Mesodermal cell (in vitro differentiated cells): Measurements from ENCODE around the gene DIP2C.

Experiments
- H3K27ac ChIP-seq: 2 replicates; pipeline ENCODE4 v1.7.0; 2013; ENCODE audit warnings: mild to moderate bottlenecking, low read depth, low read length, moderate library complexity; ENCODE audit not compliant: severe bottlenecking
- H3K36me3 ChIP-seq: 2 replicates; pipeline ENCODE4 v1.7.1; 2013; ENCODE audit warnings: mild to moderate bottlenecking, low read length, moderate library complexity; ENCODE audit not compliant: control insufficient read depth, insufficient read depth
- H3K4me1 ChIP-seq: one replicate; pipeline ENCODE4 v1.7.1; 2013; ENCODE audit warnings: mild to moderate bottlenecking, low read length; ENCODE audit not compliant: insufficient read depth, control insufficient read depth, poor library complexity, severe bottlenecking
- H3K4me3 ChIP-seq: 2 replicates; pipeline ENCODE4 v1.7.0; 2013; ENCODE audit warnings: low read length, control low read depth, mild to moderate bottlenecking; ENCODE audit not compliant: insufficient read depth, poor library complexity, severe bottlenecking; ENCODE audit errors: extremely low read depth
- H3K9me3 ChIP-seq: 2 replicates; pipeline ENCODE4 v1.7.1; 2013; ENCODE audit warnings: mild to moderate bottlenecking, low read length, moderate library complexity; ENCODE audit not compliant: control insufficient read depth
- WGBS, 2 experiments: methylation state at CpG; one replicate each; pipeline ENCODE4 v1.1.5; 2013; ENCODE audit warnings: missing lambda C conversion rate in 2 of 2; ENCODE audit not compliant: insufficient coverage in 2 of 2; 5-methylcytosine and 5-hydroxymethylcytosine counted together

The DIP2C gene

DNA sequence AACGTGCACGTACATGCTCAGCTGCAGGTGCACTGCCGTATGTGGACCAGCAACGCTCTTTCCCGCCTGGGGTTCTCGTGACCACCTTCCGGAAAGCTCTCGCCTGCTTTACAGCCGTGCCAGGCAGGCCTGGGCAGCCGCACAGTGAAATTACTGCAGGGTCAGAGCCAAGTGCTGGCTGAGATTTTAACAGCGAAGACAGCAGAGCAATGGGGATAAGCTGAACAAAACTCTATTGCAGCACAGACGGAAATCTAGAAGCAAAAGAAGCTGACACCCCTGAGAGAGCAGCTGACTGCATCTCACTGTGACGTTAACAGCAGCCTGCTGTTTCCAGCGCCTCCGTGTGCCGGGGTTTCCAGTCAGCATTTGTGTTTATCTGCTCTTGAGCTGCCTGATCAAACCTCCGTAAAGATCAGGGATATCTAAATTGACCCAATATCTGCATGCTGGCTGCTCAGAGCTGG lies 179.0 kb downstream of the DIP2C start:
- WGBS, 2 experiments = 94 to 95% methylated on average over 17 of the region's 17 CpGs

DNA sequence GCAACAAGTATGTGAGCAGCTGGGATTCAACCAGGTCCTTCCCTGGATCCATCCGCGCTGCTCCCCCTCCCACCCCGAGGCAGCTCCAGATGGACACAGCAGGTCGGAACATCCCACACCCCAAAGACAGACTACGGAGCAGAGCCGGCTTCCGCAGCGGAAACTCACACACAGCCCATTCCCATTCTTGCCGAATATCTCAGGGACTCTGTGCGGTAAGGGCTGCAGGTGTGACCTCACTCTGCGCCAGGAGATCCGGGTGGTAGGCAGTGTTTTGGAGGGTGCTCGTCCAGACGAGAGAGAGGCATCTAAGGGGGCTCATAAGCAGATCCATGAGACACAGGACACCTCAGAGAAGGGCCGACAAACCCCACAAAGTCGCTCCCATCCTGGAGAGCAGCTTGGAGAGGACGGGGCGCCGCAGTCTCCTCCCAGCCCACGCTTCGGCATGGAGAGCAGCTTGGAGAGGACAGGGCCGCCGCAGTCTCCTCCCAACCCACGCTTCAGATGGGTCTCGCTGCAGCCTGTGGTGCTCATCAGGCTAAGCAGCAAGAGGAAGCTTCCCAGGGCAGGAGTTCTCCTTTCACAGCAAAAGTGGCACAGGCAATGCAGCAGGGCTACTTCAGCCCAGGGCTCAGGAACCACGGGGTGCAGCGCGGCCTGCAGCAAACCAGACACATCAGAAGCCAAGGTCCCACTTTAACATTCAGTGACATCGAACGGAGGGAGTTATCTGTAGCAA lies 179.9 kb downstream of the DIP2C start:
- peaks cover 4% of the 10 kb centered on the region for H3K4me1 ChIP-seq
- WGBS, 2 experiments = 95 to 96% methylated on average over 28 to 30 of the region's 30 CpGs
- no peaks in the 10 kb centered on the region for H3K9me3 ChIP-seq
- peaks cover 4% of the 10 kb centered on the region for H3K36me3 ChIP-seq
- H3K27ac ChIP-seq = no peak overlapping the region
- H3K4me3 ChIP-seq = no peak overlapping the region

More for the DNA sequence above, 179.0 kb downstream of the DIP2C start:
- peaks cover 4% of the 10 kb centered on the region for H3K4me1 ChIP-seq
- H3K4me3 ChIP-seq = no peak overlapping the region
- H3K36me3 ChIP-seq = peaks cover 4% of the 10 kb centered on the region
- no peak overlapping the region for H3K27ac ChIP-seq
- no peaks in the 10 kb centered on the region for H3K9me3 ChIP-seq

DNA sequence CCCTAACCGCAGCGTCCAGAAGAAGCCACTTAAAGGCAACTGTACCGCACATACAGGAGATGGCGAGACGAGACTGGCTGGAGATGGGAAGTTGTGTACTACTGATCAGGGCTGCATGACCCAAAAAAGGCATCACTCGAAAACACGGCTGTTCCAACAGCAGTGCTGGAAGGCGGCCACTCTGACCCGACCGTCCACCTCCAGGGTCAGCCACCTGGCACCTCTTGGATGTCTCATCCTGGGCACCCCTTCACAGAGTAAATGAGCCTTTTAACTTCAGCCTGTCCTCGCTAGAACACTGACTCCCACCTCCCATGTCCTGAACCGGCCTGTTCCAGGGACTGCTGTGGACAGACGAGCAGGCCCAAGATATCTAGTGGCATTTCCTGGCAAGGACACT lies 180.7 kb downstream of the DIP2C start:
- no peak overlapping the region for H3K4me3 ChIP-seq
- H3K9me3 ChIP-seq = no peaks in the 10 kb centered on the region
- H3K4me1 ChIP-seq = peaks cover 4% of the 10 kb centered on the region
- WGBS, 2 experiments = 96 to 99% methylated on average over 13 of the region's 13 CpGs
- peaks cover 4% of the 10 kb centered on the region for H3K36me3 ChIP-seq
- H3K27ac ChIP-seq = no peak overlapping the region

DNA sequence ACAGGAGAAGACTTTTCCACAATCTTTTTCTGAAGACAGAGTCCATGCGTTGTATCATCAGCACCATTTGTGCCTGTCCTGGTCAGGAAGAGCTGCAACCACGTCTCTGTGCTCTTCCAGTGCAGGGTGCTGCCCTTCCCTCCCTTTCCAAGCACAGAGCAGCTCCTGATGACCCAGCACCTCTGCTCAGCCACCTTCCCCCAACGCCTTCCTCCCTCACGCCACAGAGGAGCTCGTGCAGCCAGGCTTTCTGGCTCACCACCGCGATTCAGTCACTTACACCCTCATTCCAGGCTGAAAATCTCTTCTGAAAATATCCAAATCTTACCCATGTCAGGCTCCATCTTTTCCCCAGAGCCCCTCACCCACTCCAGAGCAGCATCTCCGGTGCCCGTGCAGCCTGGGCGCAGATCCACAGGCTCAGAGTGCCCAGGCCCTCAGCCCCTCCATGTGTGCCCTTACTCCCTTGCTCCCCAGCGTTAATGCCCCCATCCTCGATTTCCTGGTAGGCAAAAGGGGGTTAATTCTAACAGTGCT lies 181.5 kb downstream of the DIP2C start:
- no peak overlapping the region for H3K27ac ChIP-seq
- 90 to 97% methylated on average over 11 to 12 of the region's 12 CpGs for WGBS, 2 experiments
- H3K4me1 ChIP-seq = peaks cover 4% of the 10 kb centered on the region
- no peaks in the 10 kb centered on the region for H3K9me3 ChIP-seq
- no peak overlapping the region for H3K4me3 ChIP-seq
- no peaks in the 10 kb centered on the region for H3K36me3 ChIP-seq

DNA sequence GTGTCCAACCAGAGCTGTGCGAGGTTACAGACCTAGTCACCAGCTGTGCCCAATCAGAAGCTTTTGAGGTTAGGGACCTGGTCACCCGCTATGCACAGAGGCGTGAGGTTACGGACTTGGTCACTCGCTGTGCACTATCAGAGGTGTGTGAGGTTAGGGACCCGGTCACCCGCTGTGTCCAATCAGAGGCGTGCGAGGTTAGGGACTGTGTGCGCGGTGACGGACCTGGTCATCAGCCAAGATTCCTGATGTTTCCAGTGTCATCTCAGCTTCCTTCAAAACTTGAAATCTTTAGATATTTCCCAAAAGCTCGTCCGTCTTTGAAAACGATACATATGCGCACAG lies 182.1 kb downstream of the DIP2C start:
- no peak overlapping the region for H3K27ac ChIP-seq

DNA sequence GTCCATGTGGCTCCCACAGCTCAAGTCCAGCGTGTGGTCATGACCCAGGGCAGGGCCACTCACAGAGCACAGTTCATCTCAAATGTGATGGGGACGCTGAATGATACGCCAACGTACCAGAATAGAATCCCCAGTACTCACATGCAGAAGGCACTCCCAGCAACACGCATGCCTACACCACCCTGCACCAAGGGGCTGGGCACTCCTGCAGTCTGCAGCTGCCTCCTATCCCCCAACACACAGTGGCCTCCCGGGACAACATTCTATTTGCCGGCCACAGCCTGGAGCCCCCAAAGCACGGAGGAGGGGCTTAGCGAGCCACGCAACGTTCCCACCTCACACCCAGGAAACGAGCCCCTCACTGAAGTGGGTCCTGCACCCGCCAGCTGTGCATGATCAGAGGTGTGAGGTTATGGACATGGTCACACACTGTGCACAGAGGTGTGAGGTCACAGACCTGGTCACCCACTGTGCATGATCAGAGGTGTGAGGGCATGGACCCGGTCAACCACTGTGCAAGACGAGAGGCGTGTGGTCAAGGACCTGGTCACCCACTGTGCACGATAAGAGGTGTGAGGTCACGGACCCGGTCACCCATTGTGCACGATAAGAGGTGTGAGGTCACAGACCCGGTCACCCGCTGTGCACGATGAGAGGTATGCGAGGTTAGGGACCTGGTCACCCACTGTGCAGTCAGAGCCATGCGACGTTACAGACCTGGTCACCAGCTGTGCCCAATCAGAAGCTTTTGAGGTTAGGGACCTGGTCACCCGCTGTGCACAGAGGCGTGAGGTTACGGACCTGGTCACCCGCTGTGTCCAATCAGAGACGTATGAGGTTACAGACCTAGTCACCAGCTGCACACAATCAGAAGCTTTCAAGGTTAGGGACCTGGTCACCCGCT lies 182.8 kb downstream of the DIP2C start:
- Histone ChIP-seq H3K36me3 (no peaks in the 10 kb centered on the region), H3K4me1 (peaks cover 4% of the 10 kb centered on the region), H3K4me3 (no peak overlapping the region), H3K9me3 (no peaks in the 10 kb centered on the region), H3K27ac (no peak overlapping the region)
- 90 to 92% methylated on average over 24 to 31 of the region's 32 CpGs for WGBS, 2 experiments

More for the DNA sequence above, 182.1 kb downstream of the DIP2C start:
- no peak overlapping the region for H3K4me3 ChIP-seq
- peaks cover 4% of the 10 kb centered on the region for H3K4me1 ChIP-seq
- H3K36me3 ChIP-seq = no peaks in the 10 kb centered on the region
- 91 to 94% methylated on average over 16 of the region's 16 CpGs for WGBS, 2 experiments
- H3K9me3 ChIP-seq = no peaks in the 10 kb centered on the region

DNA sequence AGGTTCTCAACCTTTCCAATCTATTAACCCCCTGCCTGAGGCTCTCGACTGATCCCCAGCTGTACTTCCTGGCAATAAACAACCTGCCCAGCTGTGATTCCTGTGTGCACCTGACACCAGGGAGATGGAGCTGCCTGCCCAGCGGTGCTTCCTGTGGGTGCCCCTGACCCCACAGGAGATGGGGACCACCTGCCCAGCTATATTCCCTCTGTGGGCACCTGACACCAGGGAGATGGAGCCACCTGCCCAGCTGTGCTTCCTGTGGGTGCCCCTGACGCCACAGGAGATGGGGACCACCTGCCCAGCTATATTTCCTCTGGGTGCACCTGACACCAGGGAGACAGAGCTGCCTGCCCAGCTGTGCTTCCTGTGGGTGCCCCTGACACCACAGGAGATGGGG lies 184.0 kb downstream of the DIP2C start:
- no peaks in the 10 kb centered on the region for H3K9me3 ChIP-seq
- no peak overlapping the region for H3K27ac ChIP-seq
- no peak overlapping the region for H3K4me3 ChIP-seq
- WGBS, 2 experiments = 91 to 100% methylated on average over 2 of the region's 3 CpGs
- H3K4me1 ChIP-seq = no peaks in the 10 kb centered on the region
- H3K36me3 ChIP-seq = no peaks in the 10 kb centered on the region

DNA sequence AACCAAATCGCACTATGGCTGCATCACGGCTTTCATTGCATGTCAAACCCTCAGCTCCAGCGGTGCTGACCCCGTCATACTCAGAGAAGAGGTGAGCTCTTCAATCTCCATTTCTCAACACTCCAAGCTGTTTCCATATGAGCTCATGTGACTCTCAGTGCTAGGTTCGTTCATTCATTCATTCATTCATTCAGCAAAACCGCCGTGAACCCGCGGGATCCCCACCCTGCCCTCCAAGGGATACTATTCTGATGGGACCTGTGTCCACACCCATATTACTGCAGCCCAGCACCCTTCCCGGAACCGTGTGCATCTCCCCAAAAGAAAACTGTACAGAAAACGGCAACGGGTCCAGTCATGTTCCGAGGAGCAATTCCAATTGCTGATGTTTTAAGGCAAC lies 184.7 kb downstream of the DIP2C start:
- no peak overlapping the region for H3K4me3 ChIP-seq
- H3K4me1 ChIP-seq = no peaks in the 10 kb centered on the region
- H3K27ac ChIP-seq = no peak overlapping the region
- 96 to 99% methylated on average over 12 to 14 of the region's 14 CpGs for WGBS, 2 experiments
- no peaks in the 10 kb centered on the region for H3K36me3 ChIP-seq
- no peaks in the 10 kb centered on the region for H3K9me3 ChIP-seq

DNA sequence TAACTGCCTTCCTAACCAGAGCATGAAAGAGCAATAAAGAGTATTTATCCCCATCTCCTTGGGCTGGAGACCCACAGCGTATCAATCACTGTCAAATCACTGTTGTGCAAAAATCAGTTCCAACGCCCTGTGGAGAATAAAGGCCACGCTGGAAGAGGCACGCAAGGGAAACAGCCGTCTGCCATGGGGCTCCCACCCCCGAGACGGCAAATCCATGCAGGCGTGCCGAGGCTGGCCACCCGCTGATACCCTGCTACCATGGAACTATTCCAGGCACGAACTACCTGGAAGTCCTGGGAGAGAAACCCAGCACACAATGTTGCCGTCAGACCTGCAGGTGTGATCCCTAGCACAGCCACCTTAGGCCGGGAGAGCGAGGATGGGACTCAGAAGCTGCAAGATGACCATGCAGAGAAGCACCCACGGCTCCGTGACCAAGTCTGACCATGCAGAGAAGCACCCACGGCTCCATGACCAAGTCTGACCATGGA lies 185.3 kb downstream of the DIP2C start:
- H3K4me3 ChIP-seq = no peak overlapping the region
- no peaks in the 10 kb centered on the region for H3K36me3 ChIP-seq
- H3K27ac ChIP-seq = no peak overlapping the region
- H3K9me3 ChIP-seq = no peaks in the 10 kb centered on the region
- WGBS, 2 experiments = 80 to 83% methylated on average over 16 to 17 of the region's 17 CpGs
- no peaks in the 10 kb centered on the region for H3K4me1 ChIP-seq

DNA sequence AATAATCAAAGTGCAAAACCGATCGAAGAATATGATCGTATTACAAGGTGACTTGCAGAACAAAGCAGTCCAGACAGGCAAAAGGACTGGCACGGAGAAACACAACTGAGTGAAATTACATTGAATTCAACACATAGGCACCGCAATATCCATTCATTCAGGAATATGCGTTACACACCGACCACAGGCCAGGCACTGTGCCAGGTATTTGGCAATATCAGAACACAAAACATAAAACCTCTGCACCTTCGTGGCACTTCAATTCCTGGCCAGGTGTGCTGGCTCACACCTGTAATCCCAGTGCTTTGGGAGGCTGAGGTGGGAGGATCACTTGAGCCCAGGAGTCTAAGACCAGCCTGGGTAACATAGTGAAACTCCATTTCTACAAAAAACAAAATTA lies 187.9 kb downstream of the DIP2C start:
- 93 to 96% methylated on average over 5 to 8 of the region's 8 CpGs for WGBS, 2 experiments
- Histone ChIP-seq H3K4me1 (no peaks in the 10 kb centered on the region), H3K9me3 (no peaks in the 10 kb centered on the region), H3K36me3 (no peaks in the 10 kb centered on the region), H3K27ac (no peak overlapping the region), H3K4me3 (no peak overlapping the region)
